ENCODE measurements around the gene NPHP4. TPM values are rescaled to one million over a fixed set of nuclear protein-coding genes. Genes with fewer than 3 reads are reported as not detected.

Gene NPHP4
- total RNA-seq, 1 donor from 2014 or later: 12.8 TPM

DNA sequence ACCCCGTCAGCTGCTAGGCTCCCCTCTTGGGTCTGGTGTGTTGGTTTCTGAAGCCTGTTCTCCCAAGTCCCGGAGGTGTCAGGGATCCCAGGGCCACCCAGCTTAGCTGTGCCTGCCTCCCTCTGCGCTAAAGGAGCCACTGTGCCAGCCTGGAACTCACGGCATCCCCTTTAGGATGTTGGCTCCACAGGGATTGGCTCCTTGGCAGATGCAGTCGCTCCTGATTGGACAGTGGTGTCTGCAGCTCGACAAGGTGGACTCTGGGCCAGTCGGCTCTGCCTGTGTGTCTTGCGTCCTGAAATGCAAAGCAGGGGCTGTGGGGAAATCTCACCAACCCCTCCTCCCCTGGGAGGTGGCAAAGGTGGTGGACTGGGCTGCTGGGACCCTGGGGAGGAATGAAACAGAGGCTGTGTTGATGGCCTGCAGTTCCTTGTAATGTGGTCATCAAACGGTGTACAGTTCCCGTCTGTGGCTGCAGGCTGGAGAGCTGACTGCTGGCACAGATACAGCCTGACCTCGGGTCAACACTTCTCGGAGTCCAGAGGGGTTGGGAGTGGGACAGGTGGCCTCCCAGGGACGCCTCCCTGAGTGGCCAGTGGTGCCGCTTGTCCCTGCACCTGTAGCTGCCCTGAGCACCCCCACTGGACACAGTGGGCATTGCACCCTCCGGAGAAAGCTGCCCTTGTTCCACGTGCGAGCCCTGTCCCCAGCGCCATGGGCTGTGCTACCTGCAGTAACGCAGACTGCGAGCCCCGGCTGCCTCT lies 41.9 kb upstream of the NPHP4 start:
- H3K27ac Mint-ChIP-seq (ENCODE audit: unreplicated experiment): no peak overlapping the region
- H3K9me3 Mint-ChIP-seq (ENCODE audit: unreplicated experiment): no peaks in the 10 kb centered on the region
- H3K4me1 Mint-ChIP-seq (ENCODE audit: unreplicated experiment): peaks cover 11% of the 10 kb centered on the region
- H3K36me3 Mint-ChIP-seq (ENCODE audit: unreplicated experiment): no peaks in the 10 kb centered on the region
- peaks cover 3% of the 10 kb centered on the region for H3K27me3 Mint-ChIP-seq (ENCODE audit: unreplicated experiment)
- no peak overlapping the region for H3K4me3 Mint-ChIP-seq (ENCODE audit: unreplicated experiment)
- DNase-seq (ENCODE audit: extremely low spot score, unreplicated experiment): no peak
- TF ChIP-seq CTCF (IDR thresholded peaks at IDR 0.05): peak; percentile 62

- no peaks in the 10 kb centered on the region for H3K36me3 Mint-ChIP-seq (ENCODE audit: unreplicated experiment)
- no peak for DNase-seq (ENCODE audit: extremely low spot score, unreplicated experiment)
- no peak for TF ChIP-seq CTCF (IDR thresholded peaks at IDR 0.05)
- peaks cover 9% of the 10 kb centered on the region for H3K4me1 Mint-ChIP-seq (ENCODE audit: unreplicated experiment)
- H3K4me3 Mint-ChIP-seq (ENCODE audit: unreplicated experiment): no peak overlapping the region
- H3K27me3 Mint-ChIP-seq (ENCODE audit: unreplicated experiment): peaks cover 3% of the 10 kb centered on the region
- H3K27ac Mint-ChIP-seq (ENCODE audit: unreplicated experiment): no peak overlapping the region
- H3K9me3 Mint-ChIP-seq (ENCODE audit: unreplicated experiment): no peaks in the 10 kb centered on the region
Observed at GRCh38 chr1:6033124-6033523, 40.9 kb upstream of the NPHP4 start.

- Mint-ChIP-seq H3K27ac (ENCODE audit: unreplicated experiment) (no peak overlapping the region), H3K36me3 (ENCODE audit: unreplicated experiment) (no peaks in the 10 kb centered on the region), H3K27me3 (ENCODE audit: unreplicated experiment) (peaks cover 3% of the 10 kb centered on the region), H3K4me1 (ENCODE audit: unreplicated experiment) (no peaks in the 10 kb centered on the region), H3K9me3 (ENCODE audit: unreplicated experiment) (no peaks in the 10 kb centered on the region), H3K4me3 (ENCODE audit: unreplicated experiment) (no peak overlapping the region)
- no peak for TF ChIP-seq CTCF (IDR thresholded peaks at IDR 0.05)
- no peak for DNase-seq (ENCODE audit: extremely low spot score, unreplicated experiment)
Observed at GRCh38 chr1:6030547-6031261, 38.5 kb upstream of the NPHP4 start.

GRCh38 chr1:6030132-6030531 lies 37.9 kb upstream of the NPHP4 start:
- TF ChIP-seq CTCF (IDR thresholded peaks at IDR 0.05): no peak
- Mint-ChIP-seq H3K4me3 (ENCODE audit: unreplicated experiment) (no peak overlapping the region), H3K9me3 (ENCODE audit: unreplicated experiment) (no peaks in the 10 kb centered on the region), H3K27me3 (ENCODE audit: unreplicated experiment) (peaks cover 3% of the 10 kb centered on the region), H3K27ac (ENCODE audit: unreplicated experiment) (no peak overlapping the region), H3K4me1 (ENCODE audit: unreplicated experiment) (peaks cover 2% of the 10 kb centered on the region), H3K36me3 (ENCODE audit: unreplicated experiment) (no peaks in the 10 kb centered on the region)
- no peak for DNase-seq (ENCODE audit: extremely low spot score, unreplicated experiment)

DNA sequence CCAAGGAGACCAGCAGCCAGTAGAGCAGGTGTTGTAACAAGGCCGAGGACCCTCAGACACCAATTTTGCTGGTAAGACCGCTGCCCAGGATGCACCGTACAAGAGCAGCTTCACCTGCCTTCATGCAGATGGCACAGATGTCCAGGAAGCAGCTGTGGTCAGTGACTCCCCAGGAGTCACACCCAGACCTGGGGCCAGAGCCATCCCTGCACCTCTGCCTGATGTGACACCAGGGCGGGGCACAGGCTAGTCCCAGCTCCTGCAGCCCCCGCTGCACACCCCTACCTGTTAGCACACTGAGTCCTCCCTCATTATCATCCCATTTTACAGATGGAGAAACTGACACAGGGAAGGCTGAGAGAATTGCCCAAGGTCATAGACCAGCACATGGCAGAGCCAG lies 37.1 kb upstream of the NPHP4 start:
- H3K4me3 Mint-ChIP-seq (ENCODE audit: unreplicated experiment): no peak overlapping the region
- no peak for DNase-seq (ENCODE audit: extremely low spot score, unreplicated experiment)
- peaks cover 3% of the 10 kb centered on the region for H3K27me3 Mint-ChIP-seq (ENCODE audit: unreplicated experiment)
- no peaks in the 10 kb centered on the region for H3K9me3 Mint-ChIP-seq (ENCODE audit: unreplicated experiment)
- H3K4me1 Mint-ChIP-seq (ENCODE audit: unreplicated experiment): peaks cover 5% of the 10 kb centered on the region
- no peak overlapping the region for H3K27ac Mint-ChIP-seq (ENCODE audit: unreplicated experiment)
- TF ChIP-seq CTCF (IDR thresholded peaks at IDR 0.05): no peak
- no peaks in the 10 kb centered on the region for H3K36me3 Mint-ChIP-seq (ENCODE audit: unreplicated experiment)
